WI38 (cell line): Measurements from ENCODE around the gene TPST1.
"Not testable (repeated sequence)": the region's sequence is repeated elsewhere in the genome, so short reads cannot be mapped to it uniquely, and the experiment has no call there.

Experiments used
- H3K4me3 ChIP-seq: 2 replicates; pipeline ENCODE4 v1.5.1; 2011; ENCODE audit warnings: low read depth, mild to moderate bottlenecking, control low read depth, low read length
- CTCF ChIP-seq: IDR thresholded peaks from 2 replicates; pipeline ENCODE4 v1.5.1; 2012; ENCODE audit warnings: low read depth, mild to moderate bottlenecking, control low read depth, low read length

TPST1 gene

DNA sequence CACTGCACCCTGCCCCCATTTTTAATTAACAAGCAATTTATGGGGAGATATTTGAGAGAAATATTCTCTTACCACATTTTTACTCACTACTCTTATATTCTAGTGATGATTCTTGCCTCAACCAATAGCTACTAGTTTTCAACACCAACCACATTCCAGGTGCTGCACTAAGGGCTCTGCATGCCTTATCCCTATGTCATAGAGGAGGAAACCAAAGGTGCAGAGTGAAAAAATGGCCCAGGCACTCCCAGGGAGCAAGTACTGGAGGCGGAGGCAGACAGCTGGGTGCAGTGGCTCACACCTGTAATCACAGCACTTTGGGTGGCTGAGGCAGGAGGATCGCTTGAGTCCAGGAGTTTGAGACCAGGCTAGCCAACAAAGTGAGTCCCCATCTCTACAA is 35.5 kb upstream of the TPST1 start:
- H3K4me3 ChIP-seq: no peak overlapping the region
- TF ChIP-seq CTCF: no peak

DNA sequence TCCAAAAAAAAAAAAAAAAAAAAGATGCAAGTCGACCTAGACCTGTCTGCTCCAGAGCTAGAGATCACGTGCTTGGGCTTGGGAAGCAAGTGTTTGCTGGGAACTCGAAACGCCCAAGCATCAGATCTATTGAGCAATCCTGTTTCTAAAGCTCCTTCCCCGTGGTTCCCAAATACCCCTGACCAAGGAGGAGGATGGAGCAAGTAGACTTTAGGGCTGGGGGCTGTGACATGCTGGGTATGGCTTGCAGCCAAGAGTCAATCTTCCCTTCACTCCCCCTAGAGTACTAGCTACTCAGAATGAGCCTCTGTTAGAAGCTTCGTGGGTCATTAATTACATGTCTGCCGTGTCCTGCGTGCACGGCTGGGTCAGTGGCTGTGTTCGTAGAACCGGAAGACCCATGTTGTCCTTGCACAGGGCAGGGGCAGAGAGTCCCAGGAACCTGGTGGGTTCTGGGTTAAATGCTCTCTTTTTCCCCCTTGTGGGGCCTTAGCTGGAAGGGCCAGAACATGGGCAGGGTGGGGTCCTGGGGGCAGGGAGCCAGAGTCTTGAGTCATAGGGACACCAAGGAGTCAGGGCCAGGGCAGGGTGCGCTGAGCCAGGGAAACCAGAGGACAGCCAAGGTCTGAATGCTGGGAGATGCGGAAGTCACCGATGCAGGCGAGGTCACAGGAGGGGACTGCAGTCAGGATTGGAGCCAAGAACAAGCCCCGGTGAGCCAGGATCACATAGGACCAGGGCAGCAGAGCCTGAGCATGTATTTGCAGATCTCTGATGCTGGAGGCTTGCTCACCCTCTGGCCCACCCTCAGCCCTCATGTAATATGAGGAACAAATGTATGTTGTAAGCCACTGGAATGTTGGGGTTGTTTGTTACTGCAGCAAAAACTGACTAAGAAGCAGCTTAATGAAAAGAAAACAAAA is 34.6 kb upstream of the TPST1 start:
- H3K4me3 ChIP-seq: no peak overlapping the region
- TF ChIP-seq CTCF: no peak

- not testable (repeated sequence) for H3K4me3 ChIP-seq
These were observed 32.4 kb upstream of the TPST1 start for GRCh38 chr7:66172536-66173401.

GRCh38 chr7:66173856-66174255 is 31.3 kb upstream of the TPST1 start:
- no peak overlapping the region for H3K4me3 ChIP-seq
- no peak for TF ChIP-seq CTCF

GRCh38 chr7:66175006-66175405 is 30.1 kb upstream of the TPST1 start:
- H3K4me3 ChIP-seq: not testable (repeated sequence)

GRCh38 chr7:66176914-66177313 is 28.2 kb upstream of the TPST1 start:
- H3K4me3 ChIP-seq: no peak overlapping the region
- TF ChIP-seq CTCF: no peak

GRCh38 chr7:66178258-66178657 is 26.9 kb upstream of the TPST1 start:
- H3K4me3 ChIP-seq: no peak overlapping the region
- no peak for TF ChIP-seq CTCF

DNA sequence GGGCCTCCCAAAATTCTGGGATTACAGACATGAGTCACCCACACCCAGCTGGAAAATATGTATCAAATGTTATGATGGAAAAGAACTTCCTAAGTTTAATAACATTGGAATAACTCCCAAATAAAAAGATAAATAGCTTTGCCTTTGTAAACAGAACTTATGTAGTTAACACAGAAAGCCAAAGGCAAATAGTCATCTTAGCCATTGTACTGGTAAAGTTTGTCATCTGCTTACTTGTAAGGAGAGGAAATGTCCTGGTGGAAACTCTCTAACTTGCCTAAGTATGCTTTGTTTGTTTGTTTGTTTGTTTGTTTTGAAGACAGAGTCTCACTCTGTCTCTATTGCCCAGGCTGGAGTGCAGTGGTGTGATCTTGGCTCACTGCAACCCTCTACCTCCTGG is 23.8 kb upstream of the TPST1 start:
- no peak for TF ChIP-seq CTCF
- no peak overlapping the region for H3K4me3 ChIP-seq
